OCI-LY7 (cell line): ENCODE measurements around the gene USP32. TPM values are rescaled to one million over a fixed set of nuclear protein-coding genes. Genes with fewer than 3 reads are reported as not detected.

Experiments used
- BruUV-seq: library from RNA; stranded (reverse); fragments of 400-500 nt; replicated peaks from 2 replicates; lab custom pipeline; 2021; lab: Mats Ljungman, UMichigan
- CTCF ChIA-PET: fragments of 300-600 bp; sonication (Branson Sonifier 250); formaldehyde crosslinking; loops from one replicate; lab custom pipeline; 2022; ENCODE audit warnings: antibody characterized with exemption; ENCODE audit not compliant: unreplicated experiment; lab: Charles Lee
- POLR2A ChIA-PET: fragments of 300-600 bp; sonication (Branson Sonifier 250); formaldehyde crosslinking; loops from one replicate; lab custom pipeline; 2022; ENCODE audit warnings: antibody characterized with exemption; lab: Charles Lee
- DNase-seq: peaks from one replicate; pipeline ENCODE4 v3.0.0-alpha.2; 2015; ENCODE audit warnings: low spot score
- H2AFZ ChIP-seq: fragments of 200-600 bp; sonication (generic), shearing (Covaris generic); 2 replicates; pipeline ENCODE4 v1.6.1; 2014; ENCODE audit warnings: mild to moderate bottlenecking, antibody characterized with exemption, low read length, moderate library complexity
- H3K27ac ChIP-seq: fragments of 200-600 bp; sonication (generic); 2 replicates; pipeline ENCODE4 v1.5.1; 2014; ENCODE audit warnings: mixed run types, low read depth, mild to moderate bottlenecking, moderate library complexity, low read length, inconsistent platforms; ENCODE audit not compliant: poor library complexity, severe bottlenecking
- H3K36me3 ChIP-seq: fragments of 200-600 bp; sonication (generic); 2 replicates; pipeline ENCODE4 v1.6.1; 2014; ENCODE audit warnings: mild to moderate bottlenecking, antibody characterized with exemption, low read length, moderate library complexity, mixed read lengths; ENCODE audit not compliant: insufficient read depth
- H3K4me1 ChIP-seq: fragments of 200-600 bp; sonication (generic); 2 replicates; pipeline ENCODE4 v1.5.1; 2014; ENCODE audit warnings: mild to moderate bottlenecking, low read length; ENCODE audit not compliant: insufficient read depth, poor library complexity, severe bottlenecking
- H3K4me2 ChIP-seq: fragments of 200-600 bp; sonication (generic); 2 replicates; pipeline ENCODE4 v1.6.1; 2014; ENCODE audit warnings: mild to moderate bottlenecking, low read length
- H3K4me3 ChIP-seq: fragments of 200-600 bp; sonication (generic); 2 replicates; pipeline ENCODE4 v1.5.1; 2014; ENCODE audit warnings: mild to moderate bottlenecking, low read depth, low read length; ENCODE audit not compliant: poor library complexity, severe bottlenecking
- H3K79me2 ChIP-seq: fragments of 200-600 bp; sonication (generic); 2 replicates; pipeline ENCODE4 v1.6.1; 2016; ENCODE audit warnings: low read depth, mild to moderate bottlenecking, low read length, moderate library complexity, mixed read lengths; ENCODE audit not compliant: insufficient read depth
- H3K9me2 ChIP-seq: fragments of 200-600 bp; sonication (generic); 2 replicates; pipeline ENCODE4 v1.6.1; 2016; ENCODE audit warnings: mild to moderate bottlenecking, low read length, mixed read lengths; ENCODE audit not compliant: insufficient read depth
- H3K9me3 ChIP-seq: fragments of 200-600 bp; sonication (generic); 2 replicates; pipeline ENCODE4 v1.6.1; 2014; ENCODE audit warnings: mild to moderate bottlenecking, mixed run types, low read length, mixed read lengths
- H4K20me1 ChIP-seq: fragments of 200-600 bp; sonication (generic); 2 replicates; pipeline ENCODE4 v1.6.1; 2014; ENCODE audit warnings: mild to moderate bottlenecking, antibody characterized with exemption, low read length, moderate library complexity, mixed read lengths; ENCODE audit not compliant: insufficient read depth
- CTCF ChIP-seq: fragments of 200-600 bp; sonication (generic); conservative IDR thresholded peaks from 2 replicates; pipeline ENCODE4 v1.5.1; 2014; ENCODE audit warnings: mild to moderate bottlenecking, antibody characterized with exemption, low read length, moderate library complexity, mixed read lengths
- EZH2phosphoT487 ChIP-seq: fragments of 200-600 bp; sonication (generic); IDR thresholded peaks from 2 replicates; pipeline ENCODE4 v1.6.1; 2018; ENCODE audit warnings: low read depth, borderline replicate concordance, mild to moderate bottlenecking, mixed run types, antibody characterized with exemption, low read length, moderate library complexity, mixed read lengths
- intact Hi-C: fragments of 100-400 bp; cut with micrococcal nuclease; formaldehyde crosslinking; loops from one replicate; pipeline ENCODE4 v1.10.0; 2022; ENCODE audit not compliant: unreplicated experiment
- total RNA-seq, 2 experiments: library from RNA; depleted of rRNA in 1 of 2; stranded (reverse); fragments of >200 nt in 1 of 2; shearing (Covaris generic) in 1 of 2; gene quantifications; 2 replicates each; pipeline ENCODE4 v1.2.3, GENCODE V29; 2014 to 2022

Gene USP32
- total RNA-seq, 2 experiments from 2014 or later = 16.9 to 28.0 TPM

GRCh38 chr17:60157487-60158040 lies 234.4 kb downstream of the USP32 start:
- ChIA-PET POLR2A (no interaction called here), CTCF (no interaction called here)
- H3K79me2 ChIP-seq = no peaks in the 10 kb centered on the region
- H3K4me2 ChIP-seq = no peak overlapping the region
- TF ChIP-seq CTCF (no peak), EZH2phosphoT487 (no peak)
- H3K4me1 ChIP-seq = no peaks in the 10 kb centered on the region
- intact Hi-C loops = no loop called here
- no peak overlapping the region for H3K27ac ChIP-seq
- H2AFZ ChIP-seq = no peak overlapping the region
- H3K9me3 ChIP-seq = no peaks in the 10 kb centered on the region
- no TSS peak for BruUV-seq
- H4K20me1 ChIP-seq = no peaks in the 10 kb centered on the region
- H3K9me2 ChIP-seq = no peaks in the 10 kb centered on the region
- DNase-seq = no peak
- H3K36me3 ChIP-seq = no peaks in the 10 kb centered on the region
- H3K4me3 ChIP-seq = no peak overlapping the region

GRCh38 chr17:60156746-60157145 lies 235.2 kb downstream of the USP32 start:
- BruUV-seq = no TSS peak
- Histone ChIP-seq H3K9me3 (no peaks in the 10 kb centered on the region), H3K36me3 (no peaks in the 10 kb centered on the region), H3K27ac (no peak overlapping the region), H3K4me1 (no peaks in the 10 kb centered on the region), H3K9me2 (no peaks in the 10 kb centered on the region), H3K4me3 (no peak overlapping the region), H2AFZ (no peak overlapping the region), H3K4me2 (no peak overlapping the region), H3K79me2 (no peaks in the 10 kb centered on the region), H4K20me1 (no peaks in the 10 kb centered on the region)
- ChIA-PET CTCF (no interaction called here), POLR2A (no interaction called here)
- intact Hi-C loops = no loop called here
- TF ChIP-seq EZH2phosphoT487 = no peak
- TF ChIP-seq CTCF = no peak
- DNase-seq = no peak

GRCh38 chr17:60155815-60156214 lies 236.1 kb downstream of the USP32 start:
- Histone ChIP-seq H4K20me1 (no peaks in the 10 kb centered on the region), H3K9me2 (no peaks in the 10 kb centered on the region), H2AFZ (no peak overlapping the region), H3K36me3 (no peaks in the 10 kb centered on the region), H3K27ac (no peak overlapping the region), H3K4me2 (no peak overlapping the region), H3K9me3 (no peaks in the 10 kb centered on the region), H3K4me1 (peaks cover 8% of the 10 kb centered on the region), H3K79me2 (no peaks in the 10 kb centered on the region), H3K4me3 (no peak overlapping the region)
- CTCF ChIA-PET = no interaction called here
- BruUV-seq = no TSS peak
- POLR2A ChIA-PET = no interaction called here
- intact Hi-C loops = no loop called here
- no peak for TF ChIP-seq CTCF
- no peak for TF ChIP-seq EZH2phosphoT487
- DNase-seq = no peak
